ENCODE data around the gene PPARD. TPM values are rescaled to one million over a fixed set of nuclear protein-coding genes. Genes with fewer than 3 reads are reported as not detected.

PPARD gene
- total and polyA plus RNA-seq, 2 of the 13 experiments (the other 11 are each of a cell fraction or from before 2014, with no cell fraction given) = 6.1 to 13.3 TPM

- TF ChIP-seq FUBP1 (CRISPR knock-in tag; IDR thresholded peaks at IDR 0.05; ENCODE audit: borderline replicate concordance) (no peak), ATAD3A (CRISPR knock-in tag; IDR thresholded peaks at IDR 0.05) (no peak), KDM2A (CRISPR knock-in tag; IDR thresholded peaks at IDR 0.05; ENCODE audit: borderline replicate concordance, low read depth) (peak; percentile 66; the same call in 1 of the 2 replicates), THAP8 (CRISPR knock-in tag; IDR thresholded peaks at IDR 0.05; ENCODE audit: borderline replicate concordance) (no peak), ZNF768 (CRISPR knock-in tag; IDR thresholded peaks at IDR 0.05) (peak; percentile 55; the same call in 1 of the 2 replicates), SRY (CRISPR knock-in tag; IDR thresholded peaks at IDR 0.05) (peak; percentile 91), ZBTB4 (CRISPR knock-in tag; IDR thresholded peaks at IDR 0.05; ENCODE audit: borderline replicate concordance) (no peak), SMARCE1 (IDR thresholded peaks at IDR 0.05; ENCODE audit: borderline replicate concordance) (no peak), HMGXB4 (CRISPR knock-in tag; IDR thresholded peaks at IDR 0.05; ENCODE audit: borderline replicate concordance in 1 of 2, low read depth in 1 of 2) (0 out of 4 replicates have a peak, but pooled peaks of 1 of the 2 experiments have one; percentile 39), ZNF724P (CRISPR knock-in tag; IDR thresholded peaks at IDR 0.05; ENCODE audit: borderline replicate concordance) (peak; percentile 97), ZNF589 (CRISPR knock-in tag; conservative IDR thresholded peaks at IDR 0.05) (no peak), CBFB (CRISPR knock-in tag; IDR thresholded peaks at IDR 0.05) (peak; percentile 77), IRX3 (CRISPR knock-in tag; IDR thresholded peaks at IDR 0.05; ENCODE audit: borderline replicate concordance, low read depth) (peak; percentile 93), ZNF101 (CRISPR knock-in tag; IDR thresholded peaks at IDR 0.05; ENCODE audit: borderline replicate concordance, low read depth) (no peak), MXD3 (CRISPR knock-in tag; IDR thresholded peaks at IDR 0.05) (peak; percentile 86), ZNF275 (CRISPR knock-in tag; IDR thresholded peaks at IDR 0.05; ENCODE audit: borderline replicate concordance) (no peak), KMT2A (CRISPR knock-in tag; IDR thresholded peaks at IDR 0.05) (peak; percentile 89)
Measured at GRCh38 chr6:35452183-35453090, 110.1 kb downstream of the PPARD start, which contains the start of gene FANCE (continued).

Data from HepG2 (cell line).